ENCODE data around the gene CST5.

DNA sequence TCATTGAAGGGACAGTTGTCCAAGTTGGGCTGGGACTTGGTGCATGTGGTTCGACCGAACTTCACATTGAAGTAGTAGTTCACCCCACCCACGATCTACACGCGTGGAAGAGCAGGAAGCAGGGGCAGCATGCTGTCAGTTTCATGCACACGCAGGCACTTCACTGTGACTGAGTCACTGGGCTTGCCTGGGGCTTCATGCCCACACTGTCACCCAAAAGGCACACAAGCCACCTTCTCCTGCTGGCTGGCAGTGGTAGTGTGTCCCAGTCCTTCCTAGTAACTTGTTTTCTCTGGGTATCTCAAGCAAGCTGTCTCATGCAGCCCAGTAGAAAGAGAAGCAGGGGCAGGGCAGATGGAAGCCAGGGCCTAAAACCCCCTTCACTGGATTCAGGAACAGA is 2.0 kb downstream of the CST5 start:
- TF ChIP-seq POLR2A (IDR thresholded peaks at IDR 0.05; ENCODE audit: low read depth, low read length) (no peak), TAF1 (IDR thresholded peaks at IDR 0.05; ENCODE audit: borderline replicate concordance, low read depth, low read length) (no peak)

Data from GM12892 (cell line).